Measurements from ENCODE around the gene BMAL1. TPM values are rescaled to one million over a fixed set of nuclear protein-coding genes. Genes with fewer than 3 reads are reported as not detected.

The BMAL1 gene
- total RNA-seq, 4 donors from 2014 or later: 27.7 to 81.8 (median 41.0) TPM

DNA sequence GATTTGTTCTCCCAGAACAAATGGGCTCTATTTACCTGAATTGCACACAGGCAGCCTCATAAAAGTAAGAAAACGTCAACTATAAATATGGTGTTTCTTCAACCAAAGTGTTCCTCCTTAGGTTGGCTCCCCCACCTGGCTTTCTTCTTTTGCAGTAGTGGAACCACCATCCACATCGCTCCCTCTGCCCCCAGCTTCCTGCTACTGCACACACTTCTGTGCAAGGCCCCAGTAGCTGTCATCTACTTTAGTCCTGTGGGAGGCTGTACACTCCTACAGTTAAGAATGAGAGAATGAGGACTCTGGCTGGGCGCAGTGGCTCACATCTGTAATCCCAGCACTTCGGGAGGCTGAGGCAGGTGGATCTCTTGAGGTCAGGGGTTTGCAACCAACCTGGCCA lies 89.5 kb downstream of the BMAL1 start:
- ATAC-seq: no peak
- in situ Hi-C loops (cut with MboI; ENCODE audit: low sequenced_read_pairs in 4 of 4): no loop called here
- TF ChIP-seq POLR2A (IDR thresholded peaks at IDR 0.05): no peak
- TF ChIP-seq, protein P1, sequence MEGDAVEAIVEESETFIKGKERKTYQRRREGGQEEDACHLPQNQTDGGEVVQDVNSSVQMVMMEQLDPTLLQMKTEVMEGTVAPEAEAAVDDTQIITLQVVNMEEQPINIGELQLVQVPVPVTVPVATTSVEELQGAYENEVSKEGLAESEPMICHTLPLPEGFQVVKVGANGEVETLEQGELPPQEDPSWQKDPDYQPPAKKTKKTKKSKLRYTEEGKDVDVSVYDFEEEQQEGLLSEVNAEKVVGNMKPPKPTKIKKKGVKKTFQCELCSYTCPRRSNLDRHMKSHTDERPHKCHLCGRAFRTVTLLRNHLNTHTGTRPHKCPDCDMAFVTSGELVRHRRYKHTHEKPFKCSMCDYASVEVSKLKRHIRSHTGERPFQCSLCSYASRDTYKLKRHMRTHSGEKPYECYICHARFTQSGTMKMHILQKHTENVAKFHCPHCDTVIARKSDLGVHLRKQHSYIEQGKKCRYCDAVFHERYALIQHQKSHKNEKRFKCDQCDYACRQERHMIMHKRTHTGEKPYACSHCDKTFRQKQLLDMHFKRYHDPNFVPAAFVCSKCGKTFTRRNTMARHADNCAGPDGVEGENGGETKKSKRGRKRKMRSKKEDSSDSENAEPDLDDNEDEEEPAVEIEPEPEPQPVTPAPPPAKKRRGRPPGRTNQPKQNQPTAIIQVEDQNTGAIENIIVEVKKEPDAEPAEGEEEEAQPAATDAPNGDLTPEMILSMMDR (IDR thresholded peaks at IDR 0.05 in 4 of 5, conservative IDR thresholded peaks at IDR 0.05 in 1 of 5): no peak
- Histone ChIP-seq H3K27me3 (no peaks in the 10 kb centered on the region), H3K4me3 (no peak overlapping the region), H3K36me3 (peaks cover 2 to 95% of the 10 kb centered on the region in 2 donors), H3K9me3 (no peaks in the 10 kb centered on the region), H3K27ac (no peak overlapping the region), H3K4me1 (no peaks in the 10 kb centered on the region)
- DNase-seq: no peak
- intact Hi-C loops (cut with DNase I; ENCODE audit: low total_unique reads): no loop called here

DNA sequence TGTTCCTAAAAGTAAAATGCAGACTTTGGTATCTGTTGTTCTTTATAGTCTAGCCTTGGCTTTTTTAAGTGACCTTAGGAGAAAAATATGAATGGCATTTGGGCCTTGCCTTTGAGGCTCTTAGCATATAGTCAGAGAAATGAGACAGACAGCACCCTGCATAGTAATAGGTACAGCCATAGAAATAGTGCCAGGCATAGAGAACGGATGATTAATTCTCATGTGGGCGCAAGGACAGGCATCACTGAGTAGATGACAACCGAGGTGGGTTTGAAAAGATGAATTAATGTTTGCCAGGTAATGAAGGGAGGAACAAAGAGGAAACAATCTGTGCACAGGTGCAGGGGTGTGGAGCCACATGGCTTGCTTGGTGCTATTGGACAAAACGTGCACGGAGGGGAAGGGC lies 90.5 kb downstream of the BMAL1 start:
- H3K27me3 ChIP-seq: no peaks in the 10 kb centered on the region
- H3K27ac ChIP-seq: no peak overlapping the region
- intact Hi-C loops (cut with DNase I; ENCODE audit: low total_unique reads): no loop called here
- DNase-seq (no peak), ATAC-seq (no peak)
- H3K4me1 ChIP-seq: no peaks in the 10 kb centered on the region
- TF ChIP-seq, protein P1 (IDR thresholded peaks at IDR 0.05 in 4 of 5, conservative IDR thresholded peaks at IDR 0.05 in 1 of 5): no peak
- no peak for TF ChIP-seq POLR2A (IDR thresholded peaks at IDR 0.05)
- no peak overlapping the region for H3K4me3 ChIP-seq
- no peaks in the 10 kb centered on the region for H3K9me3 ChIP-seq
- in situ Hi-C loops (cut with MboI; ENCODE audit: low sequenced_read_pairs in 4 of 4): no loop called here
- peaks cover 2 to 96% of the 10 kb centered on the region in 2 donors for H3K36me3 ChIP-seq

DNA sequence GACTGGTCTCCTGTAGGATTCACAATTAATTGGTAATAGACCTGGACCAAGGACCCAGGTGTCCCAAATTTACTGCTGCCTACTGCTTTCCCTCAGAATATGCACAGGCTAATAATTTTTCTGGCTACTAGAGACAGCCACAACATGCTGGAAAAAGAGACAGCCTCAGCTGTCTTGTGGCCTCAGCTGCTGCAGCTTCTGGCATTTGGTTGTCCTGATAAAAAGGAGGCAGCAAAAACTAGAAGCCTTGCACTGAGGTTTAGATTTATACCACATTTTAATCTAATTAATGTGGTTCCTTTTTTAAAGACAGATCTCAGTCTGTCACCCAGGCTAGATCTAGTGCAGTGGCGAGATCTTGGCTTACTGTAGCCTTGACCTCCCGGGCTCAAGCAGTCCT lies 95.6 kb downstream of the BMAL1 start:
- intact Hi-C loops (cut with DNase I; ENCODE audit: low total_unique reads): no loop called here
- TF ChIP-seq, protein P1 (IDR thresholded peaks at IDR 0.05 in 4 of 5, conservative IDR thresholded peaks at IDR 0.05 in 1 of 5): no peak
- TF ChIP-seq POLR2A (IDR thresholded peaks at IDR 0.05): no peak
- DNase-seq (no peak), ATAC-seq (no peak)
- peaks cover 5 to 97% of the 10 kb centered on the region in 2 donors for H3K36me3 ChIP-seq
- no peaks in the 10 kb centered on the region for H3K4me1 ChIP-seq
- in situ Hi-C loops (cut with MboI; ENCODE audit: low sequenced_read_pairs in 4 of 4): no loop called here
- H3K9me3 ChIP-seq: no peaks in the 10 kb centered on the region
- no peak overlapping the region for H3K4me3 ChIP-seq
- no peak overlapping the region for H3K27ac ChIP-seq
- H3K27me3 ChIP-seq: no peaks in the 10 kb centered on the region

DNA sequence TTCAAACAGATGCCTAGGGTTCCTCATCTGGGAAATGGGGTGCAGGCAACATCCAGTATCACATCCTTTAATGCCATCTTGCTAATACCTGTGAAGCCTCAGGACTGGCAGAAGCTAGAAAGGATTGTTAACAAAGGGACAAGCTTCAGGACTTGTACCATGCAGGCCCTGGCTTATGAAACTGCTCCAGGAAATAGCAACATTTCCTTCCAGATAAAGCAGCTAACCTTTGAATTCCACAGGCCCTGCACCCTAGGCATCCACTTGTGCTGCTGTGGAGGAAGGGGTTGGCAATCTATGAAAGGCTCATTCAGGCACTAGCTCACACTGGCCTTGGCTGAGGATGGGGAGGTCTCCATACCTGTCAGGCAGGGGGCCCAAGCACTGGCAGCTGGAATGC lies 98.2 kb downstream of the BMAL1 start:
- no peak for ATAC-seq

More for the DNA sequence above, 98.2 kb downstream of the BMAL1 start:
- no peak for TF ChIP-seq POLR2A (IDR thresholded peaks at IDR 0.05)
- TF ChIP-seq, protein P1 (IDR thresholded peaks at IDR 0.05 in 4 of 5, conservative IDR thresholded peaks at IDR 0.05 in 1 of 5): no peak
- no peaks in the 10 kb centered on the region for H3K4me1 ChIP-seq
- H3K27ac ChIP-seq: no peak overlapping the region
- DNase-seq: no peak
- in situ Hi-C loops (cut with MboI; ENCODE audit: low sequenced_read_pairs in 4 of 4): no loop called here
- H3K27me3 ChIP-seq: no peaks in the 10 kb centered on the region
- H3K9me3 ChIP-seq: no peaks in the 10 kb centered on the region
- intact Hi-C loops (cut with DNase I; ENCODE audit: low total_unique reads): no loop called here
- H3K36me3 ChIP-seq: peaks cover 5 to 99% of the 10 kb centered on the region in 2 donors
- H3K4me3 ChIP-seq: no peak overlapping the region

Data from gastrocnemius medialis (tissue), 4 donors.